Uterus (tissue), 2 donors: ENCODE measurements around the gene SCAI.

ENCODE experiments used
- CTCF ChIP-seq, 4 experiments: fragments of 200-600 bp in 2 of 4; fragments of 450-650 bp in 2 of 4; sonication (generic) in 2 of 4; IDR thresholded peaks; one replicate each; pipeline ENCODE4 v1.5.1; 2016 to 2019; ENCODE audit warnings: antibody characterized with exemption in 4 of 4, mild to moderate bottlenecking in 2 of 4, moderate library complexity in 1 of 4
- POLR2A ChIP-seq, 2 donors: fragments of 450-650 bp; IDR thresholded peaks; one replicate each; pipeline ENCODE4 v1.6.1; 2016; ENCODE audit warnings: antibody characterized with exemption in 2 of 2, mild to moderate bottlenecking in 1 of 2, moderate library complexity in 1 of 2

GRCh38 chr9:125131778-125132177, 11.6 kb downstream of the SCAI start:
- TF ChIP-seq CTCF (IDR thresholded peaks at IDR 0.05) (no peak), POLR2A (IDR thresholded peaks at IDR 0.05) (no peak)
